Measurements from ENCODE around the gene OR6X1. TPM values are rescaled to one million over a fixed set of nuclear protein-coding genes. Genes with fewer than 3 reads are reported as not detected.

The OR6X1 gene
- total RNA-seq, 2 donors from 2014 or later = not detected

DNA sequence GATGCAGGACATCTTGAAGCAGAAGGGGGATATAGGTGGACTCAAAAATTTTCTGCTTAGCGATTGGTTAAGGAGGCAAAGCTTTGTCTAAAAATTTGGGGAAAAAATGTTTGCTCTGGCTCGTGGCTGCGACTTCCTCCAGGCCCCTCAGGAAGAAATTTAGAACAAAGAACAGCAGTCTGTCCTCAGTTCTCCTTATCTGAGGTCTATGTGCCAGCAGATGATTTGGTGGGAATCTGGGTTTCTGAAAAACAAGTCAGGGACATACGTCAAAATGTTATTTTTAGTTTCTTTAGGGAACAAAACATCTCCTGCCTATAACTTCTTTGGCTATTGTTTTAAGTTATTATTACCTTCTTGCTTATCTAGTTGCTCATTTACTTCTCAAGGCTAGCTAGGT lies 43.8 kb upstream of the OR6X1 start:
- no peaks in the 10 kb centered on the region for H3K36me3 ChIP-seq
- no peaks in the 10 kb centered on the region for H3K9me3 ChIP-seq
- H3K27ac ChIP-seq = no peak overlapping the region
- H3K4me1 ChIP-seq (ENCODE audit: control insufficient read depth in 1 of 2, low read depth in 2 of 2) = no peaks in the 10 kb centered on the region
- TF ChIP-seq, protein P1, sequence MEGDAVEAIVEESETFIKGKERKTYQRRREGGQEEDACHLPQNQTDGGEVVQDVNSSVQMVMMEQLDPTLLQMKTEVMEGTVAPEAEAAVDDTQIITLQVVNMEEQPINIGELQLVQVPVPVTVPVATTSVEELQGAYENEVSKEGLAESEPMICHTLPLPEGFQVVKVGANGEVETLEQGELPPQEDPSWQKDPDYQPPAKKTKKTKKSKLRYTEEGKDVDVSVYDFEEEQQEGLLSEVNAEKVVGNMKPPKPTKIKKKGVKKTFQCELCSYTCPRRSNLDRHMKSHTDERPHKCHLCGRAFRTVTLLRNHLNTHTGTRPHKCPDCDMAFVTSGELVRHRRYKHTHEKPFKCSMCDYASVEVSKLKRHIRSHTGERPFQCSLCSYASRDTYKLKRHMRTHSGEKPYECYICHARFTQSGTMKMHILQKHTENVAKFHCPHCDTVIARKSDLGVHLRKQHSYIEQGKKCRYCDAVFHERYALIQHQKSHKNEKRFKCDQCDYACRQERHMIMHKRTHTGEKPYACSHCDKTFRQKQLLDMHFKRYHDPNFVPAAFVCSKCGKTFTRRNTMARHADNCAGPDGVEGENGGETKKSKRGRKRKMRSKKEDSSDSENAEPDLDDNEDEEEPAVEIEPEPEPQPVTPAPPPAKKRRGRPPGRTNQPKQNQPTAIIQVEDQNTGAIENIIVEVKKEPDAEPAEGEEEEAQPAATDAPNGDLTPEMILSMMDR (IDR thresholded peaks at IDR 0.05) = no peak
- H3K27me3 ChIP-seq (replicated peaks; ENCODE audit: insufficient read depth) = no peaks in the 10 kb centered on the region
- ATAC-seq (ENCODE audit: insufficient number of reproducible peaks, low FRiP score, low read depth) (no peak), DNase-seq (ENCODE audit: low spot score) (no peak)
- no peak overlapping the region for H3K4me3 ChIP-seq

DNA sequence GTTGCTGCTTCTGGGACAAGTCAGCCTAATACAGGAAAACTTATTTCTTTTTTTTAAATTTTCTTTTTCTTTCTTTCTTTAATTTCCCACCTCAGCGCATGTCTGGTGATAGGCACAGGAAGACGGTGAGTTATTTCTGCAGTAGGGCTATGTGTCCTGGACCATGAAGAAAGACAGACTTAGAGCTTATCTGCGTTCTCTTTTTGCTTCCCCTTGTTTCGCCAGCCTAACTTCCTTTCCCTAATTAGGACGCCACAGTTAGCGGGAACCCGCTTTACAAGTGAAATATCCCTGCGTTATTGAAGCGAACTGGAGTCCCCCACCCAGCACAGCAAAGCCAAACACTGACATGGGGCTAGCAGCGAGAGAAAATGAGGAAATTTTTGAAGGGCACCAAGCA lies 43.2 kb upstream of the OR6X1 start:
- DNase-seq (ENCODE audit: low spot score) (no peak), ATAC-seq (ENCODE audit: insufficient number of reproducible peaks, low FRiP score, low read depth) (no peak)
- Histone ChIP-seq H3K4me1 (ENCODE audit: control insufficient read depth in 1 of 2, low read depth in 2 of 2) (no peaks in the 10 kb centered on the region), H3K36me3 (no peaks in the 10 kb centered on the region), H3K27me3 (replicated peaks; ENCODE audit: insufficient read depth) (no peaks in the 10 kb centered on the region), H3K27ac (no peak overlapping the region), H3K4me3 (no peak overlapping the region), H3K9me3 (no peaks in the 10 kb centered on the region)
- TF ChIP-seq, protein P1 (IDR thresholded peaks at IDR 0.05) = no peak

DNA sequence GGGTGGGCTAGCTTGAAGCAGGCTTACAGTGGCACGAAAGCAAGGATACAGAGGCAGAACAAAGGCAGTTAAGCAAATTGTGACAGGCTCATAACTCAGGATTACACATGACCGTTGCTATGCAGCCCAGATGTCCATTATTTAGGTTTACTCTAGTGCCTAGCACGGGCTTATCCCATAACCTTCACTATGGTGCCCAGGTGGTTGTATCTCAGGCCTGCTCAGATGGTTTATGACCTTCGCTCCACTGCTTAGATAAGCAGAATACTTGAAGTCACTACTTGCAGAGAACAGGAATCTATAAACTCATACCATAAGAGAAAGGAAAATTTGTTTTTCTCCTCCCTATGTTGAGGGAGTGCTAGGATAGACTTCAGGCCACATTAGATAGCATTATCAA lies 42.8 kb upstream of the OR6X1 start:
- H3K27me3 ChIP-seq (replicated peaks; ENCODE audit: insufficient read depth) = no peaks in the 10 kb centered on the region
- ATAC-seq (ENCODE audit: insufficient number of reproducible peaks, low FRiP score, low read depth) = no peak
- no peak overlapping the region for H3K27ac ChIP-seq
- H3K4me3 ChIP-seq = no peak overlapping the region
- H3K4me1 ChIP-seq (ENCODE audit: control insufficient read depth in 1 of 2, low read depth in 2 of 2) = no peaks in the 10 kb centered on the region
- TF ChIP-seq, protein P1 (IDR thresholded peaks at IDR 0.05) = no peak
- H3K36me3 ChIP-seq = no peaks in the 10 kb centered on the region
- no peaks in the 10 kb centered on the region for H3K9me3 ChIP-seq
- DNase-seq (ENCODE audit: low spot score) = no peak

DNA sequence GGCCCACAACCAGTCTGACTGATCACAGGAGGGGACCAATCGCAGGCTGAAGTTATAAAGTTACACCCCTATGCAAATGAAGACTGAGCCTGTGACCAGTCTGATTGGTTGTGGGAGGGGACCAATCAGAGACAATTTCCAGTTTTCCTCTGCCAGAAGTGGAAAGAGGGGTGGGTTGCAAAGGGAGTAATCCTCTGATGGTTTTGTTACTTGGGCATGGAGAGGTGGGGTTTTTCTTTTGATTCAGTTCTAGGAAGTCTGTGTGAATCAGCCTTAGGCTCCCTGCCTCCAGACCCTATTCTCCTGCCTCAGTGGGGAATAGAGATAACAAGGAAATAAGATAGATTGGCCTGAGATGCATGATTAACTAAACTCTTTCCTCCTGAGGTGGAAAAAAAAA lies 41.9 kb upstream of the OR6X1 start:
- H3K27ac ChIP-seq = no peak overlapping the region
- H3K9me3 ChIP-seq = no peaks in the 10 kb centered on the region
- no peaks in the 10 kb centered on the region for H3K36me3 ChIP-seq
- no peaks in the 10 kb centered on the region for H3K4me1 ChIP-seq (ENCODE audit: control insufficient read depth in 1 of 2, low read depth in 2 of 2)
- no peaks in the 10 kb centered on the region for H3K27me3 ChIP-seq (replicated peaks; ENCODE audit: insufficient read depth)
- no peak overlapping the region for H3K4me3 ChIP-seq
- ATAC-seq (ENCODE audit: insufficient number of reproducible peaks, low FRiP score, low read depth) = no peak
- no peak for DNase-seq (ENCODE audit: low spot score)
- TF ChIP-seq, protein P1 (IDR thresholded peaks at IDR 0.05) = no peak

DNA sequence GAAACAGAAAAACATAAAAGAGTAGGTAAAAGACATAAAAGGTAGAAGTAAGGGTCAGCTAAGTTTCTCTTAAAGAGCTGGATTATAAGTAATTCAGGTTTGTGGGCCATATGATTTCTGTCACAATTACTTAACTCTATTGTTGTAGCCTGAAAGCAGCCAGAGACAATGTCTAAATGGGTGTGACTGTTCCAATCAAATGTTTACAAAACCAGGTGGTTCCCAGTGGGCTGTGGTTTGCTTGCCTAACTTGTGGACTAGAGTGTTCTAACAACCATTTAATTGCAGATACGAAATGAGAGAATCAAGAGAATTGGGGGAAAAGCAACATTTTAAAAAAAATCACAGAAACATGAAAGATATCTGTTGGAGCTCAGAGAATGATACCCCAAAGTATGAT lies 29.2 kb upstream of the OR6X1 start:
- Histone ChIP-seq H3K36me3 (no peaks in the 10 kb centered on the region), H3K27ac (no peak overlapping the region), H3K4me1 (ENCODE audit: control insufficient read depth in 1 of 2, low read depth in 2 of 2) (no peaks in the 10 kb centered on the region), H3K9me3 (no peaks in the 10 kb centered on the region), H3K27me3 (replicated peaks; ENCODE audit: insufficient read depth) (no peaks in the 10 kb centered on the region), H3K4me3 (no peak overlapping the region)
- no peak for ATAC-seq (ENCODE audit: insufficient number of reproducible peaks, low FRiP score, low read depth)
- TF ChIP-seq, protein P1 (IDR thresholded peaks at IDR 0.05) = no peak
- no peak for DNase-seq (ENCODE audit: low spot score)

Measured in thoracic aorta (tissue), 2 donors.